VCaP (cell line): ENCODE results near the gene ZCCHC14.

Experiments used
- H3K27ac ChIP-seq: fragments of 450-650 bp; 2 replicates; pipeline ENCODE4 v1.5.1; 2017
- CTCF ChIP-seq: fragments of 450-650 bp; conservative IDR thresholded peaks from 2 replicates; pipeline ENCODE4 v1.5.1; 2017; ENCODE audit warnings: mild to moderate bottlenecking, moderate library complexity

The ZCCHC14 gene

GRCh38 chr16:87411375-87412271 lies 81.2 kb downstream of the ZCCHC14 start:
- H3K27ac ChIP-seq, result no peak overlapping the region
- TF ChIP-seq CTCF, result no peak

- no peak for TF ChIP-seq CTCF
- H3K27ac ChIP-seq, result no peak overlapping the region
These were observed 81.9 kb downstream of the ZCCHC14 start for GRCh38 chr16:87410968-87411367.

DNA sequence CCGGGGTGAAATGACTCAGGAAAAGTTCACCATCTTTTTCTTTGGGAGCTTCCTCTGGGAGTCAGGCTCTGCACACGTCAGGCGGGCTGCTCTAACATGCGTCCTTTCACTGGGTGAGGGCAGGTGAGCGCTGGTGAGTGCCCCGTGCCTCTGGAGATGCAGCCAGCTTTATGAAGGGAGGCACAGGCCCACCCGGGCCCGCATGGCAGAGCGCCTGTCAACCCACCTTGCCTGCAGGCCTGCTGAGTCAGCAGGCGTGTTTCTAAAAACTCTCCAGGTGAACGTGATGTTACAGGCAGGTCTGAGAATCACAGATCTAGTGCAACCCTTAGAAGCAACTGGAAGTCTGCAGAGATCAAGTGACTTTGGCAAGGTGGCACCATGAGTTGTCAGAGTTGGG lies 82.3 kb downstream of the ZCCHC14 start:
- TF ChIP-seq CTCF, result no peak
- no peak overlapping the region for H3K27ac ChIP-seq

- no peak overlapping the region for H3K27ac ChIP-seq
- TF ChIP-seq CTCF, result no peak
These were observed 83.0 kb downstream of the ZCCHC14 start for GRCh38 chr16:87409781-87410180.

DNA sequence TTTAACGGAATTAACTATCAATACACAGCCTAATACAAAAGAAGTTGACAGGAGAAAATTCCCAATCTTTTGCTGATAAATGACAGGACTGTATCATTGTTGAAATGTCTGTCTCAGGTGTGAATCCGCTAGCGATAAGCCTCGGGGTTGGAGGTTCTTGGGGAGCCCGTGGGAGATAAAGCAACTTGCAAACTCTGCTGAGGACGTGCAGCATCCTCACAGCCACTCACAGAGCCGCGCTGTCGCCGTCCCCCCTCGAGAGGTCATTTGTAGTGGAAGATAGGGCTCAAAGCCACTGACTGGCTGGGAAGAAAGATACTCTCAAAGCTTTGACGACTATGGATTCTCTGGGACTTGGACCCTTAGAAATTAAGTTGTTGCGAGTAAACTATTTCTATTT lies 83.7 kb downstream of the ZCCHC14 start:
- H3K27ac ChIP-seq, result no peak overlapping the region
- TF ChIP-seq CTCF, result no peak

DNA sequence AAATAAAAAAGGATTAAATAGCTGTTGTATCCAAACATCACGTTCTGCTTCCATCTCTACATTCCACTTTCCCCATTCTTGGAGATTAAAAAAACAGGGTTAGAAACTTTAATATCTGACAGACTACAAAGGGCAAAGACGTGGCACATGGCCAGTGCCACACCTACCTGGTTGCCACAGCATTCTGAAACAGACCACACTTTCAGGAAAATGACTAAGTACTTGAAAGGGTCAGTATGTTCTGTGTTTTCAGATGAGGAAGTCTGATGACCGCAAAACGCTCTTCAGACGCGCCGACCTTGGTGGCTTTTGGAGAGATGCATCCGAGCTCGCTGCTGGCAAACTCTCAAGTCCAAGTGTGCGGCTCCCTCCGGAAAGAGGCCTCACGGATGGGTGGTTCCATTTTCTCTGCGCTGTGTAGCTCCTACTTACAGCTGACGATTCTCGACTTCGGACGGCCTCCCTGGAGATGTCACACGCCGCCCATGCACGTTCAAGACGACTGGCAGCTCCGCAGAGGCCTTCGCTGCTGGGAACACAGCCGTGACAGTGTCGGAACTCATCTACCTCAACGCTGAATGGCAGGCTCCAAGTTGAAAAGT lies 85.2 kb downstream of the ZCCHC14 start:
- H3K27ac ChIP-seq, result no peak overlapping the region
- TF ChIP-seq CTCF, result no peak

DNA sequence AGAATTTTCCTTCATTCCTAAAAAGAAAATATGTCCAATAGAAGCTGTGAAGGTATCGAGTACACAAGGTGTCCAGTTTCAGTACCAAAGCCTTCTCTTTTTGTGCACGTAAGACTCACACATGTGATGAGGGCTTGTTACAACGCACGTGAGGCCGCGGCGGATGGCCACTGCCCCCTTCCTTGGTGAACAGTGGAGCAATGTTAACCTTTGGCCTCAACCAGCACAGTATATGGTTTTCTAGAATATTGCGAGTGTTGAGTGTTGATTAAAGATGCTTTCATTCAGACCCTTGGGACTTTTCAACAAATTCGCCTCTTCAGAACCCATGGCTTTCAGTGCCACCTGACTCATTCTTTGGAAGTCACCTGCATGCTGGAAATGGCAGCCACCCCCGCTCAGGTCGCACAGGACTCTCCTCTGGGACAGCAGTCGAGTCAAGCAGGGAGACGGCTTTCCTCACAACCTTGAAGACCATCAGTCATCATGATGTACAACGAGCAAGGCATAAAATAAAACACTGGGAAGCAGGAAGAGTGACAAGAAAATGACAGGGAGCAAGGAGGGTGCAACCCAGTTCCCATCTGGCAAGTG lies 86.2 kb downstream of the ZCCHC14 start:
- H3K27ac ChIP-seq, result no peak overlapping the region
- no peak for TF ChIP-seq CTCF
